Measurements from ENCODE around the gene PHACTR3.

DNA sequence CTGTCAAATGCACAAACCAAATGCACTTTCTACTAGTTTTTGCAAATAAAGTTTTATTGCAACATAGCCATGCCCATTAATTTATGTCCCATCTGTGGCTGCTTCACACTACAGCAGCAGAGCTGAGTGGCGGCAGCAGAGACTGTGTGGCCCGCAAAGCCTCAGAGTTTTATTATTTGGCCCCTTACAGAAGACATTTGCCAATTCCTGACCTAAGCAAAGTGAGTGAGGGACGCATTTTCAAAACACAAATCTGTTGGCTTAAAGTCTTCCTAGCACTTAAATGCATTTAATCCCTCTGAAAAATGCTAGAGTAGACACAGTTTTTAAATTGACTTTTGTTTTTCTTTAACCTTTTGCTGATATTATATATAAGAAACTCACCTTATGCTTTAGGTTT lies 126.4 kb downstream of the PHACTR3 start:
- TF ChIP-seq, protein P1, sequence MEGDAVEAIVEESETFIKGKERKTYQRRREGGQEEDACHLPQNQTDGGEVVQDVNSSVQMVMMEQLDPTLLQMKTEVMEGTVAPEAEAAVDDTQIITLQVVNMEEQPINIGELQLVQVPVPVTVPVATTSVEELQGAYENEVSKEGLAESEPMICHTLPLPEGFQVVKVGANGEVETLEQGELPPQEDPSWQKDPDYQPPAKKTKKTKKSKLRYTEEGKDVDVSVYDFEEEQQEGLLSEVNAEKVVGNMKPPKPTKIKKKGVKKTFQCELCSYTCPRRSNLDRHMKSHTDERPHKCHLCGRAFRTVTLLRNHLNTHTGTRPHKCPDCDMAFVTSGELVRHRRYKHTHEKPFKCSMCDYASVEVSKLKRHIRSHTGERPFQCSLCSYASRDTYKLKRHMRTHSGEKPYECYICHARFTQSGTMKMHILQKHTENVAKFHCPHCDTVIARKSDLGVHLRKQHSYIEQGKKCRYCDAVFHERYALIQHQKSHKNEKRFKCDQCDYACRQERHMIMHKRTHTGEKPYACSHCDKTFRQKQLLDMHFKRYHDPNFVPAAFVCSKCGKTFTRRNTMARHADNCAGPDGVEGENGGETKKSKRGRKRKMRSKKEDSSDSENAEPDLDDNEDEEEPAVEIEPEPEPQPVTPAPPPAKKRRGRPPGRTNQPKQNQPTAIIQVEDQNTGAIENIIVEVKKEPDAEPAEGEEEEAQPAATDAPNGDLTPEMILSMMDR (IDR thresholded peaks at IDR 0.05 in 2 of 3, conservative IDR thresholded peaks at IDR 0.05 in 1 of 3; ENCODE audit: borderline replicate concordance in 1 of 3, insufficient read depth in 1 of 3, low read depth in 2 of 3, low read length in 2 of 3): no peak
- TF ChIP-seq POLR2AphosphoS5 (IDR thresholded peaks at IDR 0.05; ENCODE audit: low read depth, low read length) (no peak), JUND (IDR thresholded peaks at IDR 0.05) (no peak), POLR2A (IDR thresholded peaks at IDR 0.05; ENCODE audit: borderline replicate concordance, extremely low read depth, insufficient read depth, insufficient read length) (no peak), SIN3A (IDR thresholded peaks at IDR 0.05; ENCODE audit: low read depth) (no peak), ZFX (IDR thresholded peaks at IDR 0.05) (no peak), EZH2 (IDR thresholded peaks at IDR 0.05) (no peak), ZNF274 (IDR thresholded peaks at IDR 0.05; ENCODE audit: low read depth, low read length) (no peak), EZH2phosphoT487 (IDR thresholded peaks at IDR 0.05; ENCODE audit: borderline replicate concordance) (no peak), CEBPB (IDR thresholded peaks at IDR 0.05; ENCODE audit: low read depth) (no peak)
- TF ChIP-seq, protein P2, sequence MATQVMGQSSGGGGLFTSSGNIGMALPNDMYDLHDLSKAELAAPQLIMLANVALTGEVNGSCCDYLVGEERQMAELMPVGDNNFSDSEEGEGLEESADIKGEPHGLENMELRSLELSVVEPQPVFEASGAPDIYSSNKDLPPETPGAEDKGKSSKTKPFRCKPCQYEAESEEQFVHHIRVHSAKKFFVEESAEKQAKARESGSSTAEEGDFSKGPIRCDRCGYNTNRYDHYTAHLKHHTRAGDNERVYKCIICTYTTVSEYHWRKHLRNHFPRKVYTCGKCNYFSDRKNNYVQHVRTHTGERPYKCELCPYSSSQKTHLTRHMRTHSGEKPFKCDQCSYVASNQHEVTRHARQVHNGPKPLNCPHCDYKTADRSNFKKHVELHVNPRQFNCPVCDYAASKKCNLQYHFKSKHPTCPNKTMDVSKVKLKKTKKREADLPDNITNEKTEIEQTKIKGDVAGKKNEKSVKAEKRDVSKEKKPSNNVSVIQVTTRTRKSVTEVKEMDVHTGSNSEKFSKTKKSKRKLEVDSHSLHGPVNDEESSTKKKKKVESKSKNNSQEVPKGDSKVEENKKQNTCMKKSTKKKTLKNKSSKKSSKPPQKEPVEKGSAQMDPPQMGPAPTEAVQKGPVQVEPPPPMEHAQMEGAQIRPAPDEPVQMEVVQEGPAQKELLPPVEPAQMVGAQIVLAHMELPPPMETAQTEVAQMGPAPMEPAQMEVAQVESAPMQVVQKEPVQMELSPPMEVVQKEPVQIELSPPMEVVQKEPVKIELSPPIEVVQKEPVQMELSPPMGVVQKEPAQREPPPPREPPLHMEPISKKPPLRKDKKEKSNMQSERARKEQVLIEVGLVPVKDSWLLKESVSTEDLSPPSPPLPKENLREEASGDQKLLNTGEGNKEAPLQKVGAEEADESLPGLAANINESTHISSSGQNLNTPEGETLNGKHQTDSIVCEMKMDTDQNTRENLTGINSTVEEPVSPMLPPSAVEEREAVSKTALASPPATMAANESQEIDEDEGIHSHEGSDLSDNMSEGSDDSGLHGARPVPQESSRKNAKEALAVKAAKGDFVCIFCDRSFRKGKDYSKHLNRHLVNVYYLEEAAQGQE (IDR thresholded peaks at IDR 0.05; ENCODE audit: low read depth): no peak

Measured in HCT116 (cell line).